ENCODE results near the gene MLST8.

DNA sequence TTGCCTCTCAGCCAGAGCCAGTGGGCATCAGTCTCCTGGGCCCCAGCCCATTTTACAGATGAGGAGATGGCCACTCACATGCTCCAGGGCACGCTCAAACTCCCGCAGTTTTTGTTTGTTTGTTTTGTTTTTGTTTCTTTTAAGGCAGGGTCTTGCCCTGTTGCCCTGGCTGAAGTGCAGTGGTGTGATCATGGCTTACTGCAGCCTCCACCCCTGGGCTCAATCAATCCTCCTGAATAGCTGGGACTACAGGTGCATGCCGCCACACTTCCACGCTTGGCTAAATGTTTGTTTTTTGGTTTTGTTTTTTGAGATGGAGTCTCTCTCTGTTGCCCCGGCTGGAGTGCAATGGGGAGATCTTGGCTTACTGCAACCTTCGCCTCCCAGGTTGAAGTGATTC is 21.7 kb downstream of the MLST8 start:
- TF ChIP-seq TARDBP (IDR thresholded peaks at IDR 0.05): no peak
- TF ChIP-seq, protein P1, sequence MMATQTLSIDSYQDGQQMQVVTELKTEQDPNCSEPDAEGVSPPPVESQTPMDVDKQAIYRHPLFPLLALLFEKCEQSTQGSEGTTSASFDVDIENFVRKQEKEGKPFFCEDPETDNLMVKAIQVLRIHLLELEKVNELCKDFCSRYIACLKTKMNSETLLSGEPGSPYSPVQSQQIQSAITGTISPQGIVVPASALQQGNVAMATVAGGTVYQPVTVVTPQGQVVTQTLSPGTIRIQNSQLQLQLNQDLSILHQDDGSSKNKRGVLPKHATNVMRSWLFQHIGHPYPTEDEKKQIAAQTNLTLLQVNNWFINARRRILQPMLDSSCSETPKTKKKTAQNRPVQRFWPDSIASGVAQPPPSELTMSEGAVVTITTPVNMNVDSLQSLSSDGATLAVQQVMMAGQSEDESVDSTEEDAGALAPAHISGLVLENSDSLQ (IDR thresholded peaks at IDR 0.05): no peak
- no peak for TF ChIP-seq NFRKB (IDR thresholded peaks at IDR 0.05)
- no peak for TF ChIP-seq FOXA1 (IDR thresholded peaks at IDR 0.05)
- TF ChIP-seq BHLHE40 (IDR thresholded peaks at IDR 0.05; ENCODE audit: borderline replicate concordance): no peak
- TF ChIP-seq LEF1 (IDR thresholded peaks at IDR 0.05; ENCODE audit: borderline replicate concordance): no peak
- TF ChIP-seq SP1 (IDR thresholded peaks at IDR 0.05): no peak
